Measurements from ENCODE around the gene RAPGEF5. TPM values are rescaled to one million over a fixed set of nuclear protein-coding genes. Genes with fewer than 3 reads are reported as not detected.

Gene RAPGEF5
- total RNA-seq, 1 experiment from 2014 or later, result 16.4 TPM

- no peak overlapping the region for H3K4me3 ChIP-seq
- H3K4me1 ChIP-seq (replicated peaks; ENCODE audit: insufficient read depth), result 0 out of 2 replicates have a peak, but pooled peaks cover 3% of the 10 kb centered on the region
- POLR2A ChIA-PET (ENCODE audit: unreplicated experiment), result no interaction called here
- DNase-seq, result no peak
- H3K4me2 ChIP-seq, result no peak overlapping the region
- TF ChIP-seq EZH2 (IDR thresholded peaks at IDR 0.05; ENCODE audit: low read depth) (no peak), CTCF (conservative IDR thresholded peaks at IDR 0.05) (no peak)
- CTCF ChIA-PET, result interaction anchor here (0.5 kb wide), 1 partner anchor 48 kb away, joined by 3 read pairs; no protein-coding TSS in a partner anchor
- H3K27ac ChIP-seq, result no peak overlapping the region
- H3F3A ChIP-seq (ENCODE audit: insufficient read depth, low read depth), result no peaks in the 10 kb centered on the region
- intact Hi-C loops (cut with micrococcal nuclease; ENCODE audit: unreplicated experiment), result no loop called here
- no peaks in the 10 kb centered on the region for H3K9me3 ChIP-seq (ENCODE audit: insufficient read depth, low read depth)
- no peaks in the 10 kb centered on the region for H3K27me3 ChIP-seq (ENCODE audit: insufficient read depth, low read depth)
- no peaks in the 10 kb centered on the region for H3K9me2 ChIP-seq (ENCODE audit: insufficient read depth)
- no peaks in the 10 kb centered on the region for H4K20me1 ChIP-seq (ENCODE audit: insufficient read depth)
- no peak overlapping the region for H2AFZ ChIP-seq
- H3K36me3 ChIP-seq (ENCODE audit: low read depth), result no peaks in the 10 kb centered on the region
- H3K79me2 ChIP-seq (ENCODE audit: low read depth), result no peaks in the 10 kb centered on the region
- BruUV-seq (replicated peaks), result no TSS peak
Observed at GRCh38 chr7:22152690-22153089, 204.3 kb downstream of the RAPGEF5 start.

- TF ChIP-seq EZH2 (IDR thresholded peaks at IDR 0.05; ENCODE audit: low read depth), result no peak
- TF ChIP-seq CTCF (conservative IDR thresholded peaks at IDR 0.05), result no peak
- intact Hi-C loops (cut with micrococcal nuclease; ENCODE audit: unreplicated experiment), result no loop called here
- Histone ChIP-seq H3K4me3 (no peak overlapping the region), H3K4me2 (no peak overlapping the region), H3K36me3 (ENCODE audit: low read depth) (no peaks in the 10 kb centered on the region), H3K4me1 (replicated peaks; ENCODE audit: insufficient read depth) (0 out of 2 replicates have a peak, but pooled peaks cover 3% of the 10 kb centered on the region), H3K9me2 (ENCODE audit: insufficient read depth) (no peaks in the 10 kb centered on the region), H3K9me3 (ENCODE audit: insufficient read depth, low read depth) (no peaks in the 10 kb centered on the region), H4K20me1 (ENCODE audit: insufficient read depth) (no peaks in the 10 kb centered on the region), H2AFZ (no peak overlapping the region), H3K79me2 (ENCODE audit: low read depth) (no peaks in the 10 kb centered on the region), H3K27me3 (ENCODE audit: insufficient read depth, low read depth) (no peaks in the 10 kb centered on the region), H3F3A (ENCODE audit: insufficient read depth, low read depth) (no peaks in the 10 kb centered on the region), H3K27ac (no peak overlapping the region)
- ChIA-PET POLR2A (ENCODE audit: unreplicated experiment) (no interaction called here), CTCF (no interaction called here)
- DNase-seq, result peak in 1 of 2 experiments; percentile 27
- no TSS peak for BruUV-seq (replicated peaks)
Observed at GRCh38 chr7:22151901-22152300, 205.1 kb downstream of the RAPGEF5 start.

- Histone ChIP-seq H3K27ac (no peak overlapping the region), H3K27me3 (ENCODE audit: insufficient read depth, low read depth) (no peaks in the 10 kb centered on the region), H4K20me1 (ENCODE audit: insufficient read depth) (no peaks in the 10 kb centered on the region), H3K9me3 (ENCODE audit: insufficient read depth, low read depth) (no peaks in the 10 kb centered on the region), H3K36me3 (ENCODE audit: low read depth) (no peaks in the 10 kb centered on the region), H3K9me2 (ENCODE audit: insufficient read depth) (no peaks in the 10 kb centered on the region), H3F3A (ENCODE audit: insufficient read depth, low read depth) (no peaks in the 10 kb centered on the region), H3K4me1 (replicated peaks; ENCODE audit: insufficient read depth) (0 out of 2 replicates have a peak, but pooled peaks cover 3% of the 10 kb centered on the region), H3K4me2 (no peak overlapping the region), H3K79me2 (ENCODE audit: low read depth) (no peaks in the 10 kb centered on the region), H2AFZ (no peak overlapping the region), H3K4me3 (no peak overlapping the region)
- ChIA-PET POLR2A (ENCODE audit: unreplicated experiment) (interaction anchor here (0.6 kb wide), 1 partner anchor 129 kb away, joined by 3 read pairs; no protein-coding TSS in a partner anchor), CTCF (interaction anchor here (0.7 kb wide), 1 partner anchor 213 kb away, joined by 4 read pairs; no protein-coding TSS in a partner anchor)
- TF ChIP-seq EZH2 (IDR thresholded peaks at IDR 0.05; ENCODE audit: low read depth) (no peak), CTCF (conservative IDR thresholded peaks at IDR 0.05) (no peak)
- peak; percentile 35 to 57 for DNase-seq
- intact Hi-C loops (cut with micrococcal nuclease; ENCODE audit: unreplicated experiment), result no loop called here
- no TSS peak for BruUV-seq (replicated peaks)
Observed at GRCh38 chr7:22150221-22150620, 206.7 kb downstream of the RAPGEF5 start.
